GM23338 (cell line): ENCODE data around the gene CELF4. TPM values are rescaled to one million over a fixed set of nuclear protein-coding genes. Genes with fewer than 3 reads are reported as not detected.

Experiments
- ATAC-seq: fragments of 200-7000 bp; cut with Tn5 transposase; 3 replicates; pipeline ENCODE4 v1.9.1; 2020
- DNase-seq: peaks from one replicate; pipeline ENCODE4 v3.0.0-alpha.2; 2015; ENCODE audit warnings: low spot score
- H2AFZ ChIP-seq: fragments of 200-600 bp; sonication (generic); 2 replicates; pipeline ENCODE4 v1.8.0; 2016; ENCODE audit warnings: antibody characterized with exemption, mild to moderate bottlenecking, moderate library complexity
- H3F3A ChIP-seq: fragments of 200-600 bp; sonication (generic); replicated peaks from 2 replicates; pipeline ENCODE4 v1.8.0; 2017; ENCODE audit warnings: antibody characterized with exemption, mixed run types, low read depth
- H3K27ac ChIP-seq: fragments of 200-600 bp; sonication (generic); 2 replicates; pipeline ENCODE4 v1.6.1; 2016; ENCODE audit warnings: low read depth
- H3K27me3 ChIP-seq: fragments of 200-600 bp; sonication (generic); 2 replicates; pipeline ENCODE4 v1.8.0; 2016; ENCODE audit warnings: mild to moderate bottlenecking, mixed run types, moderate library complexity; ENCODE audit not compliant: insufficient read depth
- H3K36me3 ChIP-seq: fragments of 200-600 bp; sonication (generic); 2 replicates; pipeline ENCODE4 v1.8.0; 2016; ENCODE audit warnings: mild to moderate bottlenecking; ENCODE audit not compliant: insufficient read depth
- H3K4me1 ChIP-seq: fragments of 200-600 bp; sonication (generic); 2 replicates; pipeline ENCODE4 v1.8.0; 2016; ENCODE audit warnings: mild to moderate bottlenecking, moderate library complexity; ENCODE audit not compliant: insufficient read depth
- H3K4me2 ChIP-seq: fragments of 200-600 bp; sonication (generic); 2 replicates; pipeline ENCODE4 v1.7.1; 2017; ENCODE audit warnings: mixed run types
- H3K4me3 ChIP-seq: fragments of 200-600 bp; sonication (generic); 2 replicates; pipeline ENCODE4 v1.6.1; 2016; ENCODE audit warnings: mixed run types
- H3K79me2 ChIP-seq: fragments of 200-600 bp; sonication (generic); replicated peaks from 2 replicates; pipeline ENCODE4 v1.8.0; 2017; ENCODE audit warnings: mild to moderate bottlenecking; ENCODE audit not compliant: insufficient read depth
- H3K9me2 ChIP-seq: fragments of 200-600 bp; sonication (generic); 2 replicates; pipeline ENCODE4 v1.8.0; 2017; ENCODE audit not compliant: insufficient read depth
- H4K20me1 ChIP-seq: fragments of 200-600 bp; sonication (generic); replicated peaks from 2 replicates; pipeline ENCODE4 v1.8.0; 2017; ENCODE audit warnings: mild to moderate bottlenecking; ENCODE audit not compliant: insufficient read depth
- H3K27ac Mint-ChIP-seq: 2 replicates; pipeline ENCODE4 v1.8.0; 2020; ENCODE audit warnings: inconsistent platforms, mild to moderate bottlenecking, moderate library complexity, mixed read lengths
- H3K27me3 Mint-ChIP-seq: 3 replicates; pipeline ENCODE4 v1.8.0; 2022; ENCODE audit warnings: low read depth, mild to moderate bottlenecking, moderate library complexity, mixed read lengths, inconsistent platforms; ENCODE audit not compliant: insufficient read depth, poor library complexity
- H3K36me3 Mint-ChIP-seq: 3 replicates; pipeline ENCODE4 v1.8.0; 2021; ENCODE audit warnings: low read depth, mild to moderate bottlenecking, inconsistent platforms, moderate library complexity, mixed read lengths
- H3K4me1 Mint-ChIP-seq: 3 replicates; pipeline ENCODE4 v1.8.0; 2020; ENCODE audit warnings: mild to moderate bottlenecking, inconsistent platforms, mixed read lengths
- H3K4me3 Mint-ChIP-seq: 3 replicates; pipeline ENCODE4 v1.8.0; 2021; ENCODE audit warnings: moderate library complexity, mild to moderate bottlenecking, inconsistent platforms, mixed read lengths
- H3K9me3 Mint-ChIP-seq: 3 replicates; pipeline ENCODE4 v1.8.0; 2020; ENCODE audit warnings: moderate library complexity, mild to moderate bottlenecking, inconsistent platforms, mixed read lengths
- CREB1 ChIP-seq: fragments of 250-450 bp; sonication (Bioruptor Pico); IDR thresholded peaks from 2 replicates; pipeline ENCODE4 v1.5.0; 2020; ENCODE audit warnings: low read depth, mild to moderate bottlenecking, moderate library complexity
- EZH2 ChIP-seq: fragments of 200-600 bp; sonication (generic); IDR thresholded peaks from one replicate; pipeline ENCODE4 v1.8.0; 2017; ENCODE audit warnings: antibody characterized with exemption, mild to moderate bottlenecking, low read depth; ENCODE audit not compliant: unreplicated experiment
- JUNB ChIP-seq: IDR thresholded peaks from one replicate; pipeline ENCODE4 v1.6.1; 2016; ENCODE audit warnings: antibody characterized with exemption; ENCODE audit not compliant: unreplicated experiment
- ZNF114 ChIP-seq: fragments of 250-450 bp; sonication (Bioruptor Pico); IDR thresholded peaks from 2 replicates; pipeline ENCODE4 v1.5.0; 2020; ENCODE audit warnings: mild to moderate bottlenecking, moderate library complexity
- ZNF331 ChIP-seq: fragments of 250-450 bp; sonication (Bioruptor Pico); IDR thresholded peaks from 2 replicates; pipeline ENCODE4 v1.5.0; 2020; ENCODE audit warnings: low read depth, mild to moderate bottlenecking, moderate library complexity
- ZNF462 ChIP-seq: fragments of 250-450 bp; sonication (Bioruptor Pico); IDR thresholded peaks from 2 replicates; pipeline ENCODE4 v1.5.0; 2020; ENCODE audit warnings: mild to moderate bottlenecking, moderate library complexity
- polyA plus RNA-seq: library from polyadenylated mRNA; unstranded; fragments of >200 nt; fragmentation: Nextera tagmentation; extraction: Ambion mirVana; gene quantifications from 2 replicates; pipeline ENCODE4 v1.2.1, GENCODE V29; 2016
- total RNA-seq: library from RNA; depleted of rRNA; stranded (reverse); fragments of >200 nt; shearing (Covaris generic); gene quantifications from 2 replicates; pipeline ENCODE4 v1.2.3, GENCODE V29; 2014
- TF ChIP-seq, protein P1 (sequence below): IDR thresholded peaks from one replicate; pipeline ENCODE4 v1.6.1; 2018; ENCODE audit warnings: antibody characterized with exemption; ENCODE audit not compliant: unreplicated experiment

The CELF4 gene
- total and polyA plus RNA-seq, 2 experiments from 2014 or later, result 2.6 to 6.7 TPM

DNA sequence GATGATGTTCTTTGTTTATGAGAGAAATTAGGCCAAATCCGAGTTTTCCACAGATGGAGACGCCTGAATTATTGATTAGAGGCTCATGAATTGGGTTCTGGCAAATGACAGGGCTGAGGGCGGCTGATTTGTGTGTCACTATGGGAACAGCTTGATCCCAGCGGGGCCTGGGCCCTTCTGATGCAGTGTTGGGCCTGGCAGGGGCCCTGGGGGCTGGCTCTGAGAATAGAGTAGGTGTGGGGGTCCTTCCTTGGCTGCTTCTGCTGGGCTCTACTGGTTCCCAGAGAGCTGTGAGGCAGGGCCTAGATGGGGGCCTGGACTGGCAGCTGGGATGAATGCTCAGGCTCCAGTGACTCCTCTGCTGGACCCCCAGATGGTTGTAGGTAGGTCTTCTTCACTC lies 164.8 kb downstream of the CELF4 start (continued):
- no peak for TF ChIP-seq ZNF462
- TF ChIP-seq ZNF114 (CRISPR knock-in tag), result no peak
- TF ChIP-seq ZNF331 (CRISPR knock-in tag), result no peak
- TF ChIP-seq JUNB, result no peak
- TF ChIP-seq EZH2, result no peak

DNA sequence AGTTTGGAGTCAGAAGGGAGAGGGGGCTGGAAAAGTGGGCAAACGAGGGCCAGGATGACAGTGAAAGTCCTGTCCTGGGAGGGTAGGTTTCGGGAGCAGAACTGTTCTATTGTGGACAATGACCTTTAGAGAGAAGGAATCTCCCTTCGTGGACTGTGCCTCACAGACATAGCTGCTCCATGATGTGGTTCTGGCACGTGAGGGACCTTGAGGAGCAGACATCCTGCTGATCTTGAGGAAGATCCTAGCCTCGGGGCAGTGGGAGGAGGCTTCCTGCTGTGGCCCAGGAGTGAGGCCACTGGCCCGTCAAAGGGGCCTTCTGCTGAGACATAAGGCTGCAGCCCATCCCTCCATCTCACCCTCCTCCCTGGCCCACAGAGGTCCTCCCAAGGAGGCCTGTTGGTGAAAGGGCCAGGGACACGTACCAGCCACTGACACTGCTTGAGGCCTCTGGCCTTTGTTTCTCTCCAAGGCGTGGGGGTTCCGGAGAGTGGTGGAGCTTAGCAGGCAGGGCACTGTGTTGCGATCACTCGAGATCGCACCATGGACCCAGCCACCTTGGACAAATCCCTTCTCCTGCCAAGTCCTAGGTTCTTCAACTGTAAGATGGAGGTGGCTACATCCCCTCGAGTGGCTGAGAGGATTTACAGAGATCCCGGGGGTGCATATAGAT lies 167.2 kb downstream of the CELF4 start:
- peaks cover 13% of the 10 kb centered on the region for H3K27me3 Mint-ChIP-seq
- H3K27me3 ChIP-seq, result peaks cover 5% of the 10 kb centered on the region; the same call in 1 of the 2 replicates
- H3K4me2 ChIP-seq, result no peak overlapping the region
- no peaks in the 10 kb centered on the region for H3K36me3 ChIP-seq
- no peaks in the 10 kb centered on the region for H4K20me1 ChIP-seq
- ATAC-seq (no peak), DNase-seq (no peak)
- no peaks in the 10 kb centered on the region for H3F3A ChIP-seq
- peaks cover 20% of the 10 kb centered on the region for H3K4me1 Mint-ChIP-seq
- no peaks in the 10 kb centered on the region for H3K9me2 ChIP-seq
- H3K36me3 Mint-ChIP-seq, result no peaks in the 10 kb centered on the region; the same call in 2 of the 3 replicates
- no peaks in the 10 kb centered on the region; the same call in 2 of the 3 replicates for H3K9me3 Mint-ChIP-seq
- no peak overlapping the region for H3K4me3 ChIP-seq
- H3K4me3 Mint-ChIP-seq, result no peak overlapping the region
- H3K27ac Mint-ChIP-seq, result no peak overlapping the region
- H3K4me1 ChIP-seq, result peaks cover 3% of the 10 kb centered on the region
- no peak overlapping the region for H2AFZ ChIP-seq
- H3K79me2 ChIP-seq, result no peaks in the 10 kb centered on the region
- H3K27ac ChIP-seq, result no peak overlapping the region
- TF ChIP-seq CREB1 (CRISPR knock-in tag) (no peak), ZNF114 (CRISPR knock-in tag) (no peak), JUNB (no peak)
- TF ChIP-seq, protein P1, sequence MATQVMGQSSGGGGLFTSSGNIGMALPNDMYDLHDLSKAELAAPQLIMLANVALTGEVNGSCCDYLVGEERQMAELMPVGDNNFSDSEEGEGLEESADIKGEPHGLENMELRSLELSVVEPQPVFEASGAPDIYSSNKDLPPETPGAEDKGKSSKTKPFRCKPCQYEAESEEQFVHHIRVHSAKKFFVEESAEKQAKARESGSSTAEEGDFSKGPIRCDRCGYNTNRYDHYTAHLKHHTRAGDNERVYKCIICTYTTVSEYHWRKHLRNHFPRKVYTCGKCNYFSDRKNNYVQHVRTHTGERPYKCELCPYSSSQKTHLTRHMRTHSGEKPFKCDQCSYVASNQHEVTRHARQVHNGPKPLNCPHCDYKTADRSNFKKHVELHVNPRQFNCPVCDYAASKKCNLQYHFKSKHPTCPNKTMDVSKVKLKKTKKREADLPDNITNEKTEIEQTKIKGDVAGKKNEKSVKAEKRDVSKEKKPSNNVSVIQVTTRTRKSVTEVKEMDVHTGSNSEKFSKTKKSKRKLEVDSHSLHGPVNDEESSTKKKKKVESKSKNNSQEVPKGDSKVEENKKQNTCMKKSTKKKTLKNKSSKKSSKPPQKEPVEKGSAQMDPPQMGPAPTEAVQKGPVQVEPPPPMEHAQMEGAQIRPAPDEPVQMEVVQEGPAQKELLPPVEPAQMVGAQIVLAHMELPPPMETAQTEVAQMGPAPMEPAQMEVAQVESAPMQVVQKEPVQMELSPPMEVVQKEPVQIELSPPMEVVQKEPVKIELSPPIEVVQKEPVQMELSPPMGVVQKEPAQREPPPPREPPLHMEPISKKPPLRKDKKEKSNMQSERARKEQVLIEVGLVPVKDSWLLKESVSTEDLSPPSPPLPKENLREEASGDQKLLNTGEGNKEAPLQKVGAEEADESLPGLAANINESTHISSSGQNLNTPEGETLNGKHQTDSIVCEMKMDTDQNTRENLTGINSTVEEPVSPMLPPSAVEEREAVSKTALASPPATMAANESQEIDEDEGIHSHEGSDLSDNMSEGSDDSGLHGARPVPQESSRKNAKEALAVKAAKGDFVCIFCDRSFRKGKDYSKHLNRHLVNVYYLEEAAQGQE, result no peak
